Left ventricle myocardium superior (tissue), 1 donor: ENCODE data around the gene TMEM184C. TPM values are rescaled to one million over a fixed set of nuclear protein-coding genes. Genes with fewer than 3 reads are reported as not detected.

Experiments used
- ATAC-seq: fragments of 200-7000 bp; cut with Tn5 transposase; one replicate; pipeline ENCODE4 v1.9.1; 2020; ENCODE audit warnings: mild to moderate bottlenecking, moderate library complexity
- DNase-seq: peaks from one replicate; pipeline ENCODE4 v3.0.0-alpha.2; 2020
- intact Hi-C: fragments of 100-400 bp; cut with micrococcal nuclease; formaldehyde crosslinking; loops from one replicate; pipeline ENCODE4 v1.11.0; 2022
- total RNA-seq: library from RNA; stranded (reverse); fragmentation: NEBNext Ultra II Directional; extraction: Animal tissue kit (Norgen Biotek cat#: 25700); gene quantifications from one replicate; pipeline ENCODE4 v1.2.1, GENCODE V29; 2021
- donor health status: DM: no; HTN: yes; CAD: no; lungs with severe emphysema.

The TMEM184C gene
- total RNA-seq, 1 donor from 2014 or later, result 25.9 TPM

DNA sequence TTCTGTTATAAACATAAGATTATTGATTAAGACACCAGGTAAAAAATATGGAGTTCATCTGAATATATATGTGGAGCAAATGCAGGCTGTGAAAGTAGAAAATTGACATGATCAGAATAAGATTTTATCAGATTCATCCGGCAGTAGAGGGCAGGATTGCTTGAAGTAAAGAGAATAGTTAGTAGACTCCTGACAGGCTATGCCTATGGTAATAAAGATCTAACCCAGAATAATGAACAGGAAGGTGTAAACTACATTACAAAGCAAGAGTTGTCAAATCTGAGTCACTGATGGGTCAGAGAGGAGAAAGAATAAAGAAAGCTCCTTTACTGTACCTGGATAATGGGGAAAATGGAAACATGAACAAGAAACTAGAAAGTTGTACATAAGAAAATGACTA, 20.8 kb upstream of the TMEM184C start:
- ATAC-seq (no peak), DNase-seq (no peak)
- intact Hi-C loops, result loop anchor here (10.0 kb wide), 1 partner anchor 572 kb away; no protein-coding TSS in a partner anchor

DNA sequence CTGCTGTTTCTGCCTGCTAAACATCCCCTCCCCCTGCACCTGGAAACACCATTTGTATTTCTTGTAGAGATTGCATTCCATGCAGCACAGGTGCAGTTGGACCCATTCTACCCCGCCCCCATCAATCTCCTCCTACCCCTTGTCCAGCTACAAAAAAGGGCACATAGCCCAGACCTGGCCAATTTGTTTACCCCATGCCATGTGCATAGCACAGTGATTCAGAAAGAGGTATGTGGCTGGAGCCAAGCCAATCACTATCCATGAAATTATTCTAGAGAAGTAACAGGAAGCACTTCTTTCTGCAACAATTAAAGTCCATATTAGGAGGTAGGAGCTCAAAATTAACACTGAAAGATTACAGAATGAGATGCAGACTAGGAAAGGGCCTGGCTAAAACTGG, 20.2 kb upstream of the TMEM184C start:
- intact Hi-C loops, result loop anchor here (10.0 kb wide), 1 partner anchor 572 kb away; no protein-coding TSS in a partner anchor
- ATAC-seq, result no peak

DNA sequence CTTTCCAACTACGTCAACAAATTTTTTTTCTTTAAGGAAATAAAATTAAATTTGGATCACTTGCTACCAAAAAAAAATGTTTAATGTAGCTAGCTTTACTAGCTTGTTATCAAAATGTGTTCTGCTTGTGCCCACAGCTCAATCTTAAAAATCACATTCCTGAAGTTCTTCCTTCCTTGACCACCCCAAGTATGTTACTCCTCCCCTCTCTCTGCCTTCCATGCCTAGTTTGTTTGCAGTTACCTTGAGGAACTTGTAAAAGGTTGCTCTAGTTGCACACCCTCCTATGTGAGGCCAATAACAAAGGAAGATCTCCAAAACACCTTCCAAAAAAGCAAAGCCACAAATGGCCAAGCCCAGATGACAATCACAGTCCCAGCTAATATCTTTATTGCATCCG, 19.6 kb upstream of the TMEM184C start:
- DNase-seq (no peak), ATAC-seq (no peak)
- intact Hi-C loops, result loop anchor here (10.0 kb wide), 1 partner anchor 573 kb away; no protein-coding TSS in a partner anchor

More for the DNA sequence above, 20.2 kb upstream of the TMEM184C start:
- no peak for DNase-seq

DNA sequence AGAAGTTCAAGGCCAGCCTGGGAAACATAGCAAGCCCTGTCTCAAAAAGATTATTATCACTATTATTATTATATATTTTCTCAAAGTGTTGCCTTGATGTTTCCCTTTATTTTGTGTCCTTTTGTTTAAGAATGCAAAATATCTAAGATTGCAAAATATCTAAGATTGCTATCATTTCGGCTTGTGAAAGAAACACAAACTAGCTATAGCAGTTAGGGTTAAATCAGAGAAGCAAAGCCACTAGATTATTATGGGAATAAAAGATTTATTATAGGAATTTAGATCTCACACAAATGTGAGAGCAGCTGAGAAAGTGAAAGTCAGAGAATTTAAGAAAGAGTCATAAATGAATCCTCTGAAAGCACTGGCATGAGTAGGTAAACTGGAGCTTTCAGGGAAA, 18.0 kb upstream of the TMEM184C start:
- no peak for DNase-seq
- ATAC-seq, result no peak
- intact Hi-C loops, result loop anchor here (10.0 kb wide), 1 partner anchor 574 kb away; no protein-coding TSS in a partner anchor

DNA sequence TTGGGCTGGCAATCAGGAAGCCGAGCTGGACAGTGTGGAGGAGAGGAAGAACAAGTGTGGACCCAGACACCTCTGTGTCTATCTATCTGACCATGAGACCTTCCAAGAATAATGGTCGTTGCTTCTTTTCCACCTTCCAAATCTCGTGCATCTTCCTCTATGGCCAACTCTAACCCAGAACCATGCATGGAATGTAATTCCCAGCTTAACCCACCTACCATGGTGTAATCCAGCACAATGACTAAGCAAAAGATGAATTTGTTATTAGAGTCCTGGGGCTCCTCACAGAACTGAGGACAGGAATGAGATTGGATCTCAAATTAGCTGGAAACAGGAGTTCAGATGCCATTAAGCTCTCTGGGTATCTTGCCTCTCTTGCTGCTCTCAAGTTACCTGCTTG, 17.4 kb upstream of the TMEM184C start:
- DNase-seq (no peak), ATAC-seq (no peak)
- intact Hi-C loops, result loop anchor here (10.0 kb wide), 1 partner anchor 575 kb away; no protein-coding TSS in a partner anchor

DNA sequence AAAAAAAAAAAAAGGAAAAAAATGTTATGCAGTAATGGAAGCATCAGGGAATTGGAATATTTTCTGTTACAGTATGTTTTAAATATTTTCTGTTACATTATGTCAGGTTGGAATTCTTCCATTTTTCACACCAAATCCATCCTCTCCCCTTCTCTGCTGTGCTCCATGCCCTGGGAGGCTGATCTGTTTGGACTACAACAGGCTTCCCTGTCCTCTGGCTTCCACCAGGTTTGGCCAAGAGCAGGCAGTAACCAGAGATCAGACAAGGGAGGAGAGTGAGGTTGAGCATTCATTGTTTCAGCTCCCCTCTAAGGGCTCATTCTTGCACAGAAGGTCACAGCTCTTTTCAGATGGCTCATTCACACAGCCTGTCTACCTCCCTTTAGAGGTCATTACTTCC, 11.7 kb upstream of the TMEM184C start:
- ATAC-seq (no peak), DNase-seq (no peak)
- intact Hi-C loops, result no loop called here

DNA sequence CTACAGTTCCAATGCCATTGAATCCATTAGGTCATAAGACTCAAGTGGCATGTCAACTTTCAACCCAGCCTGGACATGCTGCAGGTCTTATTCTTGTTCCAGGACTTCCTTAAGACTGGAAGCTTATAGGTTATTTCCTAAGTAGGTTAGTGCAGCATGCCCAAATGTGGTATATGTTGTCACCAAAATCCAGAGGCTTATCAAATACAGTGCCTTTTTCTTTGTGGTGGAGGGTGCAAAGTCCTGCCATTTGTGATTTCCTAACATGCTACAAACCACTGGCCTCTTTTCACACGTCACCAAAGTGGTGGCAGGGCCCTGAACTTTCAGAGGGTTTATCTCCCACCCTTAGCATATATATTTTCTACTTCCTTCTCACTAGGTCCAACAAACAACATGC, 9.7 kb upstream of the TMEM184C start:
- no peak for ATAC-seq
- intact Hi-C loops, result no loop called here
- no peak for DNase-seq

DNA sequence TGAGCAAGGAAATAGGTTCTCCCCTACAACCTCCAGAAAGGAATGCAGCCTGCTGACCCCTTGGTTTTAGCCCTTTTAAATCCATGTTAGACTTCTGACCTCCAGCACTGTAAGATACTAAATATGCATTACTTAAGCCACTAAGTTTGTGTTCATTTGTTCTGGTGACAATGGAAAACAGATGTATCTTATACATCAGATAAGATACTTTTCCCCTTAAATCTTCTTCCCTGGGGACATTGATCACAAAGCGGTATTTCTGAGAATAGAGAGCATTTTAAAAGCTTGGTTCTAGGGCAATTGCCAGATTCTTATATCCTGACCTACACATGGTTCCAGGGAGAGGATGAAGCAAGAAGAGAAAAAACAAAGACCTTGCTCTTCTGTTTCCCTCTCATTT, 6.5 kb upstream of the TMEM184C start:
- no peak for ATAC-seq
- intact Hi-C loops, result no loop called here
- DNase-seq, result no peak

DNA sequence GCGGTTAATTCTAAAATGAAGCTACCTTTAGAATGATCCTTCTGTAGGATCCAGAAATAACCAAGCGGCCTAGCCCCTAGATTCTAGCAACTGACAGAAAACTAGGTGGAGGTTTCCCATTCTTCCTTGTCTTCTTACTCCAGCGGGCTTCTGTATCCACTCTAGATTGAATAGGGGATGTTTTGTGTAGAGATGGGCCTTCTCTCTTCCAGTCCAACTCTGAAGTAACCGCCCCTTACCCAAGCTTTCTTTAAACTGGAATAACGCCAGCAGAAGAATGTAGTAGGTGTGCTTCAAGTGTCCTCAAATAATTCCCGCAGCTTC, 386 bp upstream of the TMEM184C start:
- ATAC-seq (peak; percentile 18), DNase-seq (no peak)
- intact Hi-C loops, result no loop called here

DNA sequence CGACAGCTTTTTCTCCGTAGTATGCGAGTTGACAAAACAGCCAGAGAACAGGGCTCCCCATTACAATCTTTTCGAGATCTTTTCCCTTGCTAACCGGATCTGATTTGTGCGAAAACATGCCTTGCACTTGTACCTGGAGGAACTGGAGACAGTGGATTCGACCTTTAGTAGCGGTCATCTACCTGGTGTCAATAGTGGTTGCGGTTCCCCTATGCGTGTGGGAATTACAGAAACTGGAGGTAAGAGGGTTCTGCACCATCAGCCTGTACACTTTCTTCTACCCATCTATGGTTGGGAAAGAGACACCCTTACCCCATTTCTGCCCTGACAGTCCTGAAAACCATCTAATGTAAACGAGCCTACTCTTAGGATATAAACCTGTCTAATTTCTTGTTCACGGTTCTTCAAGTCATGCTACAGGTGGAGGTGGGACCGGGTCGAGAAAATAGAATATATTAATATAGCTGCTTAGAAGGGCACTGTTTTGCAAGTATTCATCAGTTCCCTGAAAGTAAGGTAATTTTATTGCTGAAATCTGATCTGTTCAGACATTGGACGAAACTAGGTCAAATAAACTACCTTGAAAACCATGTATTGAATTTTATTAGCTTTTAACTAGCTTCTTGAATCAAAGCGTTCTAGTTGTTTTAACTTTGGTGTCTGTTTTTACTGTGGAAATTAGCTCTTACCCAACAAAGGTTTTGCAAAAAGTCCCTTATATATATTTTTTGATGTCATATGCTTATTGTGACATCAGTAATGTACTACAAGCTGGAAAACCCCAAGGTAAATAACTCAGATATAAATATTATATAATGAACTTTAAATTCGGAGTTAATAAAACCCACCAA, 869 bp downstream of the TMEM184C start:
- DNase-seq, result no peak
- intact Hi-C loops, result no loop called here

DNA sequence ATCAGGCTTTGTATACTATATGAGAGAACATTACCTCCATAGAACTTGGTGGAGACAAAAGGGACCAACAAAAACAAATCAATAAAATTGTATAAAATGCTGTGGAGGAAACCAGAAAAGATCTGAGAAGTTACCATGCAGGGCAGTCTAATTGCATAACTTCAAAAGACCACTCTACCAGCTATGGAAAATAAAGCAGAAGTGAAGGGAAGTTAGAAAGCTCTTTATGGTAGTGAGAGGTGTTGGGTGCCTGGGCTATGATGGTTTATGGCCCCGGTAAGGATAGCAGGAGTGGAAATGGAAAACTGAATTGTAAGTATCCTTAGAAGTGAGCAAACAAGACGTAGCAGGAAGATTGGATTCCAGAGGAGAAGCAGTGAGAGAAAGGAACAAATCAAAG, 3.1 kb downstream of the TMEM184C start:
- no peak for DNase-seq
- intact Hi-C loops, result no loop called here
- ATAC-seq, result no peak

More for the DNA sequence above, 869 bp downstream of the TMEM184C start:
- ATAC-seq, result no peak

DNA sequence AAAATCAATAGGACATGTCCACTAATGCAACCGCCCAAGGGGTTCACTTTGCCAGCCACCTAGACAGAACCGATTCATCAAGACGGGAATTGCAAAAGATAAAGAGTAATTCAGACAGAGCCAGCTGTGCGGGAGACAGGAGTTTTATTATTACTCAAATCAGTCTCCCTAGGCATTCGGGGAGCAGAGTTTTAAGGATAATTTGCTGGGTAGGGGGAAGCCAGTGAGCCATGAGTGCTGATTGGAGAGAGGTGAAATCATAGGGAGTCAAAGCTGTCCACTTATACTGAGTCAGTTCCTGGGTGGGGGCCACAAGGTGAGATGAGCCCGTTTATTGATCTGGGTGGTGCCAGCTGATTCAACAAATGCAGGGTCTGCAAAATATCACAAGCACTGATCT, 8.5 kb downstream of the TMEM184C start:
- DNase-seq, result no peak
- intact Hi-C loops, result no loop called here
- ATAC-seq, result no peak

DNA sequence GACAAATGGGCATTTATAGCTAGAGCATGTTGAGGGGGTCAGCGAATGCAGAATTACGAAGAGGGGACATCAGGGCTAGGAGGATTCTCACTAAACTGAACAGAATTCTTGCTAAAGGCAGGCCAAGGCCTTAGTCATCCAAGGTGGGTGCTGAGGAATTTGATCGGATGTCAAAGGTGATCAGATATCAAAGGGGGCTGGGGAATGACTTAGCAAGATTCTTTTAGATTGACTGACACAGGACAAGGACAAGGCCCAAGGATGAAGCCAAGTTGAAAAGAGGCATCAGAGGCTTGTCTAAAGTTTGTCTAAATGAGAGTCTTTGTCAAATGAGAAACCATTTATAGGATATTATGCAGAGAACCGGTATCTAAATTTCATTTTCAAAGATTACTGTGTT, 9.7 kb downstream of the TMEM184C start:
- no peak for ATAC-seq
- DNase-seq, result no peak
- intact Hi-C loops, result no loop called here

DNA sequence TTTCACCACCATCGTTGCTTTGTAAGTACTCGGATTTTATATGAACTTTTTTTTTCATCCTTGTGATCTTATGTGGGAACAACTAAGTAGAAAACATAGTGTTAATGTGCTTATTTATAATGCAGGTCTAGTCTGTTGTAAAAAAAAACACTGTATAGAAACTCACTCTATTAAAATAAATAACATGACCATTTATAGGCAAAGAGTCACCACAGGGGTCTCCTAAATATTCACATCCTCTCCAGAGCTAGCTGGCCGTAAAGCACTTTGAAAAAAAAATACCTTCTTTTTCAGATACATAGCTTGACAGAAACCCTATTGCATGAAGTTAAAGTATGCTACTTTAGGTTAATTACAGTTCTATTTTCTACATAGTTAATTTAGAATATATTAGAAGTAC, 11.2 kb downstream of the TMEM184C start:
- no peak for ATAC-seq
- intact Hi-C loops, result no loop called here
- DNase-seq, result no peak

DNA sequence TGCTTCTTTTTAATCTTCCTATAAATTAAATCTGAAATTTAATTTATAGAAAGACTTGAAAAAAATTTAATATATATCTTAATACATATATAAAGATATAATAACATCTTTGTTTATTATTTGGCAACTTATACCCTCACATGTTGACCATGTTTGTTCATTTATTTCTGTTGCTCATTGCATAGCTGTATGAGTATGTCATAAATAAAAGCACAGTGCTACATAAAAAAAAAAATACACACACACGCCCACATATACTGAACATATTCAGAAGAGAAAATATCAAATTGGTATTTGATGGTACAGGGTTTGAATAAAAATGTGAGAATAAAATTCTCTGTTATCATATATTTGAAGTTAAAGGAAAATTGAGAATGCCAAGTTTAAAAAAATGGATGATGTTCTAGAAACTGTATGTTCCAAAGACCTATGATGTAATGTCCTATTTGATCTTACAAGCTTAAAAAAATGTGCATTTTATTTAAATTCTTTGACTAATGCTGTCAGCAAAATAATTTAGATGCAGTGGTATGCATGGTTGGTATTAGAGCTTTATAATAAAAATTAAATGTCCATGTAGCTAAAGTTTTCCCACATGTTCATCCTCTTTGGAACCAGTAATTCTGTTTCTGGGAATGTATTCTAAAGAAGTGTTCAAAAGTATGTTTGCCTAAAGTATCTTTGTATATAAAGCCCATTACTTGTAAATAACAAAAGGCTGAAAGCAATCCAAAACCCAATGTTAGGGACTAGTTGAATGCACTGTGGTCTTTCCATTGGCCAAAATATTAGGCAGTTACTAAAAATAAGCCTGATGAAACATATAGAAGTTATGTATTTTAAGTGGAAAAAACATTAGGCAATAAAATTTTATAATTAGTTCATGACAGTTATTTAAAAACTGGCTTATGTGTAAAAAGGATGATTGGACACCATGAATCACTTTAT, 12.9 kb downstream of the TMEM184C start:
- no peak for DNase-seq
- ATAC-seq, result no peak
- intact Hi-C loops, result no loop called here

DNA sequence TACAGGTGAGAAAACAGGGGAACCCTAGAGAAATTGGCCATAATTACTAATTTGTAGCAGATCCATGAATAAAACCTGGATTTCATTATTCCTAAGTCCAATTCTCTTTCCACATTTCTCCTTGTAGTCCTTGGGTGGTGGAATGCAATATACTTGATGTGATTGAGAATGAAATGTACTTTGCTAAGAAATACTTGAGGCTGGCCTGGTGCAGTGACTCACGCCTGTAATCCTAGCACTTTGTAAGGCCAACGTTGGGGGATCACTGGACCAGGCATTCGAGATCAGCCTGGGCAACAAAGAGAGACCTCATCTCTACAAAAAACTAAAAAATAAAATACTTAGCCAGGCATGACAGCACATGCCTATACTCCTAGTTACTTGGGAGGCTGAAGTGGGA, 15.9 kb downstream of the TMEM184C start:
- intact Hi-C loops, result no loop called here
- ATAC-seq (no peak), DNase-seq (no peak)

DNA sequence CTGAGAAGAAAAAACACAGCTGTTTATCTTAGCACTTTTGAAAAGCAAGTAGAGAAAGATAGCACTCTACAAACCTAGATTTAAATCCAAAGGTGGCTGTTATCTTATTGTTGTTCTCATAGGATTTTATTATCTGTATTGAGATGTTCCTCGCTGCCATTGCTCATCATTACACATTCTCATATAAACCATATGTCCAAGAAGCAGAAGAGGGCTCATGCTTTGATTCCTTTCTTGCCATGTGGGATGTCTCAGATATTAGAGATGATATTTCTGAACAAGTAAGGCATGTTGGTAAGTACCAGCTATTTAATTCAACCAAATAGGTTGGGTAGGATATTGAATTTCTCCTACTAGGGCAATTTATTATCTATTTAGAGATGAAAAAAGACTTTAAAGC, 16.4 kb downstream of the TMEM184C start:
- no peak for DNase-seq
- intact Hi-C loops, result no loop called here
- no peak for ATAC-seq

DNA sequence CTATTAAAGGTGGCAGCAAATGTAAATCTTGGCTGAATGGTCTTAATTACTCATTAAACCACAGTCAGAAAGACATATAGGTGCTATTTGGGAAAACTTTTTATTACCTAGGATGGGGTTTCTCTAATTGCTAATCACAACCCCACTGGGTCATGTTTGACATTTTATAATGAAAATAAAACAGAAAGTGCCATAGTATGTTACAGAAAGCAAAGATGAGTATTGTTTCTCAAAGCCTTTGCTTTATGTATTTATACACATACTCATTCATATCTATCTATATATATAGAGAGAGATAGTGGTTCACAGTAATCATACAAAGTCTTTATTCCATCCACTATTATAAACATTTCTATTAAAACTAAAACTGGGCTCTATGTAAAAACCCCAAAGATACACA, 18.2 kb downstream of the TMEM184C start:
- intact Hi-C loops, result no loop called here
- DNase-seq (no peak), ATAC-seq (no peak)

DNA sequence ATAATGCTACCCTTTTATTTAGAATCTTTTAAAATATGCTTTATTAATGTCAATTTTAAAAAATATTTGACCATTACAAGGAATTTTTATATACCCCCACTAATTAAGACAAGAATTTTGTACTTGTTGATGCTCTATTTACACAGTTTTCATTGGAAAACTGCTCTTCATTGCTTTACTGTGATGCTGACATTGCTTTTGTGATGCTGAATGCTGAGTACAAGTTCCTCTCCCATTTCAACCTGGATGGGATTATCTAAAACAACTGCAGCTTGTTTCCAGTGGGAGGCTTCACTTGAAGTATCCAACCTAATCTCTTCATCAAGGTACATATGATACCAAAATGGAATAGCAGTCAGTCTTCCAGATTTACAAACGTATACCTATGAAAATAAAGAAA, 21.2 kb downstream of the TMEM184C start:
- intact Hi-C loops, result no loop called here
- DNase-seq, result no peak
- ATAC-seq, result no peak

DNA sequence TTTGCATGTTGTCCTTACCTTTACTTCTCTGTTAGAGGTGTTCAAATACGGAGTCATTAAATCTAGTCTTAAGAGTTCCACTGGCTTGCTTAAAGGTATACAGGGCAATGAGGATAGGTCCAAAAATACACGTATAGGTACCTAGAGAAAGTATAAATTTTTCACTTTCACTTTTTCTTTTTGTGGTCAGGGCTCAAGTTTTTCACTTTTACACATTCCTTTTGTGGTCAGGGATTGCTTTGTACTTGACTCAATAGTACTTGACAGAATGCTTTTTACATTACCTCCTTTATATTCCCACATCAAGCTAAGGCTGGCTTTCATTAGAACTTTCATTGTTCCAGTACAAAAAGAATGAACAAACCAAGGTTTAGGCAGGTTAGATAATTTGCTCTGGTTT, 21.7 kb downstream of the TMEM184C start:
- no peak for DNase-seq
- no peak for ATAC-seq
- intact Hi-C loops, result no loop called here
